H9 (cell line): ENCODE measurements around the gene SPATA20. TPM values are rescaled to one million over a fixed set of nuclear protein-coding genes. Genes with fewer than 3 reads are reported as not detected.

Source experiments
- DNase-seq: peaks from one replicate; pipeline ENCODE4 v3.0.0-alpha.2; 2017
- H2AFZ ChIP-seq: one replicate; pipeline ENCODE4 v1.6.1; 2013; ENCODE audit warnings: mild to moderate bottlenecking, low read length, control low read depth, moderate library complexity
- H2AK5ac ChIP-seq: 2 replicates; pipeline ENCODE4 v1.6.1; 2013; ENCODE audit warnings: low read length, control low read depth, mixed read lengths; ENCODE audit not compliant: insufficient read length
- H2BK120ac ChIP-seq: one replicate; pipeline ENCODE4 v1.6.1; 2013; ENCODE audit warnings: low read depth, mild to moderate bottlenecking, low read length, control low read depth, inconsistent platforms; ENCODE audit not compliant: poor library complexity, severe bottlenecking
- H2BK12ac ChIP-seq: 2 replicates; pipeline ENCODE4 v1.6.1; 2013; ENCODE audit warnings: low read length, control low read depth, mixed read lengths, low read depth; ENCODE audit not compliant: insufficient read length
- H2BK15ac ChIP-seq: 2 replicates; pipeline ENCODE4 v1.6.1; 2013; ENCODE audit warnings: low read depth, low read length, control low read depth
- H2BK20ac ChIP-seq: one replicate; pipeline ENCODE4 v1.6.1; 2013; ENCODE audit warnings: low read depth, mild to moderate bottlenecking, low read length, control low read depth, inconsistent platforms; ENCODE audit not compliant: poor library complexity, severe bottlenecking
- H2BK5ac ChIP-seq: 2 replicates; pipeline ENCODE4 v1.6.1; 2013; ENCODE audit warnings: low read length, control low read depth, mixed read lengths; ENCODE audit not compliant: insufficient read length
- H3K14ac ChIP-seq: 2 replicates; pipeline ENCODE4 v1.6.1; 2013; ENCODE audit warnings: low read length, control low read depth; ENCODE audit not compliant: insufficient read depth
- H3K18ac ChIP-seq: 2 replicates; pipeline ENCODE4 v1.6.1; 2013; ENCODE audit warnings: low read depth, mild to moderate bottlenecking, mixed read lengths, low read length, control low read depth; ENCODE audit not compliant: insufficient read length
- H3K23ac ChIP-seq: 2 replicates; pipeline ENCODE4 v1.6.1; 2013; ENCODE audit warnings: low read length, control low read depth, mixed read lengths, low read depth; ENCODE audit not compliant: insufficient read length
- H3K23me2 ChIP-seq: 2 replicates; pipeline ENCODE4 v1.6.1; 2013; ENCODE audit warnings: low read depth, mild to moderate bottlenecking, mixed read lengths, low read length, control low read depth; ENCODE audit not compliant: insufficient read length, poor library complexity, severe bottlenecking
- H3K27ac ChIP-seq: 2 replicates; pipeline ENCODE4 v1.5.1; 2013; ENCODE audit warnings: low read length, control low read depth, mixed read lengths, low read depth; ENCODE audit not compliant: insufficient read length
- H3K27me3 ChIP-seq: 2 replicates; pipeline ENCODE4 v1.6.1; 2013; ENCODE audit warnings: low read length, control low read depth, inconsistent platforms; ENCODE audit not compliant: insufficient read depth
- H3K4ac ChIP-seq: 2 replicates; pipeline ENCODE4 v1.6.1; 2013; ENCODE audit warnings: low read depth, mild to moderate bottlenecking, control low read depth, inconsistent platforms, low read length, moderate library complexity
- H3K4me1 ChIP-seq: 2 replicates; pipeline ENCODE4 v1.6.1; 2013; ENCODE audit warnings: low read length, control low read depth, inconsistent platforms; ENCODE audit not compliant: insufficient read depth
- H3K4me2 ChIP-seq: 2 replicates; pipeline ENCODE4 v1.6.1; 2013; ENCODE audit warnings: low read length, control low read depth, mixed read lengths; ENCODE audit not compliant: insufficient read length, insufficient read depth
- H3K56ac ChIP-seq: 2 replicates; pipeline ENCODE4 v1.6.1; 2013; ENCODE audit warnings: low read depth, mild to moderate bottlenecking, mixed read lengths, low read length, control low read depth; ENCODE audit not compliant: insufficient read length
- H3K79me1 ChIP-seq: 2 replicates; pipeline ENCODE4 v1.6.1; 2013; ENCODE audit warnings: low read depth, mild to moderate bottlenecking, moderate library complexity, low read length, control low read depth, inconsistent platforms; ENCODE audit not compliant: insufficient read depth, poor library complexity, severe bottlenecking
- H3K79me2 ChIP-seq: 2 replicates; pipeline ENCODE4 v1.6.1; 2013; ENCODE audit warnings: low read length, control low read depth, inconsistent platforms; ENCODE audit not compliant: insufficient read depth
- H3K9ac ChIP-seq: 2 replicates; pipeline ENCODE4 v1.6.1; 2013; ENCODE audit warnings: low read length, control low read depth, mixed read lengths; ENCODE audit not compliant: insufficient read length; ENCODE audit errors: extremely low read depth
- H3K9me3 ChIP-seq: one replicate; pipeline ENCODE4 v1.6.1; 2013; ENCODE audit warnings: low read depth, low read length, inconsistent platforms; ENCODE audit not compliant: control insufficient read depth
- H3T11ph ChIP-seq: one replicate; pipeline ENCODE4 v1.6.1; 2013; ENCODE audit warnings: mild to moderate bottlenecking, low read length, control low read depth, inconsistent platforms
- H4K20me1 ChIP-seq: one replicate; pipeline ENCODE4 v1.6.1; 2013; ENCODE audit not compliant: control insufficient read depth, insufficient read length, insufficient read depth
- H4K5ac ChIP-seq: 2 replicates; pipeline ENCODE4 v1.6.1; 2013; ENCODE audit warnings: low read depth, mild to moderate bottlenecking, mixed read lengths, low read length, control low read depth; ENCODE audit not compliant: insufficient read length
- H4K8ac ChIP-seq: replicated peaks from 2 replicates; pipeline ENCODE4 v1.6.1; 2013; ENCODE audit warnings: low read length, control low read depth, mixed read lengths, low read depth; ENCODE audit not compliant: insufficient read length
- H4K91ac ChIP-seq: 2 replicates; pipeline ENCODE4 v1.6.1; 2013; ENCODE audit warnings: low read depth, mild to moderate bottlenecking, moderate library complexity, mixed read lengths, low read length, control low read depth; ENCODE audit not compliant: insufficient read length
- H3K27ac Mint-ChIP-seq, 3 experiments: 2 replicates in 2 of 3; 3 replicates in 1 of 3; pipeline ENCODE4 v1.8.0; 2020 to 2021; ENCODE audit warnings: mixed read lengths in 3 of 3, mild to moderate bottlenecking in 1 of 3, moderate library complexity in 1 of 3
- H3K27me3 Mint-ChIP-seq: 2 replicates; pipeline ENCODE4 v1.8.0; 2021; ENCODE audit warnings: low read depth, mild to moderate bottlenecking, moderate library complexity, mixed read lengths
- H3K36me3 Mint-ChIP-seq, 3 experiments: 2 replicates in 2 of 3; 3 replicates in 1 of 3; pipeline ENCODE4 v1.8.0; 2020 to 2021; ENCODE audit warnings: low read depth in 3 of 3, mixed read lengths in 3 of 3; ENCODE audit not compliant: insufficient read depth in 1 of 3
- H3K4me1 Mint-ChIP-seq, 2 experiments: 2 replicates each; pipeline ENCODE4 v1.8.0; 2020; ENCODE audit warnings: mixed read lengths in 2 of 2
- H3K4me3 Mint-ChIP-seq, 2 experiments: 2 replicates in 1 of 2; 3 replicates in 1 of 2; pipeline ENCODE4 v1.8.0; 2020 to 2021; ENCODE audit warnings: mild to moderate bottlenecking in 2 of 2, mixed read lengths in 2 of 2, moderate library complexity in 1 of 2
- H3K9me3 Mint-ChIP-seq, 2 experiments: 2 replicates in 1 of 2; 3 replicates in 1 of 2; pipeline ENCODE4 v1.8.0; 2020; ENCODE audit warnings: mild to moderate bottlenecking in 2 of 2, mixed read lengths in 2 of 2, moderate library complexity in 1 of 2
- CTCF ChIP-seq: fragments of 200-600 bp; sonication (generic); conservative IDR thresholded peaks from 3 replicates; pipeline ENCODE4 v1.8.0; 2021; ENCODE audit warnings: antibody characterized with exemption, mild to moderate bottlenecking
- WGBS: extraction: QIAGEN DNeasy Blood & Tissue Kit; methylation state at CpG from one replicate; pipeline ENCODE4 v1.1.7; 2013; ENCODE audit warnings: missing lambda C conversion rate, low lambda C conversion rate, mixed read lengths; ENCODE audit not compliant: insufficient read length; ENCODE audit errors: extremely low coverage; 5-methylcytosine and 5-hydroxymethylcytosine counted together
- total RNA-seq: library from RNA; stranded (reverse); gene quantifications from 2 replicates; pipeline ENCODE4 v1.2.1, GENCODE V29; 2021

SPATA20 gene
- total RNA-seq, 1 experiment from 2014 or later: 23.9 TPM

- Histone ChIP-seq H3T11ph (no peak overlapping the region), H3K14ac (no peak overlapping the region), H4K5ac (no peak overlapping the region), H4K8ac (no peak overlapping the region), H2BK15ac (no peak overlapping the region), H3K4me2 (no peak overlapping the region), H3K9ac (no peak overlapping the region), H2AK5ac (no peak overlapping the region), H3K4ac (no peak overlapping the region), H3K18ac (no peak overlapping the region), H3K27ac (no peak overlapping the region), H3K56ac (no peak overlapping the region), H3K23me2 (no peaks in the 10 kb centered on the region), H4K91ac (no peak overlapping the region), H3K23ac (no peak overlapping the region), H2AFZ (no peak overlapping the region), H3K79me2 (no peaks in the 10 kb centered on the region), H2BK5ac (no peak overlapping the region), H3K9me3 (no peaks in the 10 kb centered on the region), H2BK20ac (no peak overlapping the region), H2BK120ac (no peak overlapping the region), H2BK12ac (no peak overlapping the region), H3K79me1 (no peaks in the 10 kb centered on the region), H4K20me1 (no peaks in the 10 kb centered on the region), H3K27me3 (no peaks in the 10 kb centered on the region), H3K4me1 (no peaks in the 10 kb centered on the region)
- Mint-ChIP-seq H3K36me3 (peaks cover 0 to 2% (median 0%) of the 10 kb centered on the region in 3 experiments; a peak in 1 of 7 replicates), H3K27me3 (peaks cover 5% of the 10 kb centered on the region), H3K4me1 (peaks cover 10 to 38% of the 10 kb centered on the region in 2 experiments), H3K9me3 (no peaks in the 10 kb centered on the region), H3K4me3 (no peak overlapping the region), H3K27ac (no peak overlapping the region)
- TF ChIP-seq CTCF: no peak
- DNase-seq: no peak
- WGBS: no CpG with 5 or more reads among the region's 18 CpGs
These were observed 55.9 kb downstream of the SPATA20 start for GRCh38 chr17:50602836-50603235.
